Activated effector memory CD4-positive, alpha-beta T cell treated with anti-CD3 and anti-CD28 coated beads, Interleukin-2, amount 50 U/mL, for 16 hours (primary cell): ENCODE data around the gene S100A8.
"Not testable (repeated sequence)": the region's sequence is repeated elsewhere in the genome, so short reads cannot be mapped to it uniquely, and the experiment has no call there.

Experiments used
- DNase-seq: peaks from one replicate; pipeline ENCODE4 v3.0.0-alpha.2; 2020

The S100A8 gene

GRCh38 chr1:153415850-153416570 lies 25.1 kb upstream of the S100A8 start, which contains the start of gene S100A7A:
S100A7A (plus strand) TSS chr1:153416520; CDS start chr1:153418083, 1,563 bp downstream.
- DNase-seq: no peak

- DNase-seq: not testable (repeated sequence)
These were observed 23.1 kb upstream of the S100A8 start for GRCh38 chr1:153413961-153414360.

- DNase-seq: not testable (repeated sequence)
These were observed 16.4 kb upstream of the S100A8 start for GRCh38 chr1:153407274-153407673.

GRCh38 chr1:153405825-153406599 lies 15.1 kb upstream of the S100A8 start:
- DNase-seq: peak; percentile 36

- peak; percentile 84 for DNase-seq
These were observed 13.9 kb upstream of the S100A8 start for GRCh38 chr1:153404768-153405167.

- DNase-seq: no peak
These were observed 13.3 kb upstream of the S100A8 start for GRCh38 chr1:153404086-153404635.

- no peak for DNase-seq
These were observed 12.7 kb upstream of the S100A8 start for GRCh38 chr1:153403421-153404085.

- DNase-seq: no peak
These were observed 11.4 kb upstream of the S100A8 start for GRCh38 chr1:153402226-153402625.

- DNase-seq: no peak
These were observed 10.6 kb upstream of the S100A8 start for GRCh38 chr1:153401461-153401860.

GRCh38 chr1:153400244-153400643 lies 9.4 kb upstream of the S100A8 start:
- no peak for DNase-seq

GRCh38 chr1:153399401-153400055 lies 8.7 kb upstream of the S100A8 start:
- DNase-seq: no peak

GRCh38 chr1:153397924-153398651 lies 7.2 kb upstream of the S100A8 start:
- no peak for DNase-seq

GRCh38 chr1:153397051-153397923 lies 6.4 kb upstream of the S100A8 start:
- no peak for DNase-seq

- DNase-seq: no peak
These were observed 5.6 kb upstream of the S100A8 start for GRCh38 chr1:153396461-153396860.

- no peak for DNase-seq
These were observed 4.9 kb upstream of the S100A8 start for GRCh38 chr1:153395776-153396175.

- no peak for DNase-seq
These were observed 4.3 kb upstream of the S100A8 start for GRCh38 chr1:153395136-153395685.

- DNase-seq: no peak
These were observed 3.5 kb upstream of the S100A8 start for GRCh38 chr1:153394391-153394790.

- no peak for DNase-seq
These were observed 3.1 kb upstream of the S100A8 start for GRCh38 chr1:153393926-153394325.

- DNase-seq: no peak
These were observed 1.9 kb upstream of the S100A8 start for GRCh38 chr1:153392822-153393221.

- DNase-seq: no peak
These were observed 1.4 kb upstream of the S100A8 start for GRCh38 chr1:153392258-153392657.
